ENCODE results near the gene HECTD2. TPM values are rescaled to one million over a fixed set of nuclear protein-coding genes. Genes with fewer than 3 reads are reported as not detected.

The HECTD2 gene
- total and polyA plus RNA-seq, 4 donors, result 19.9 to 49.2 (median 29.1) TPM

GRCh38 chr10:91540733-91541132, 130.6 kb downstream of the HECTD2 start:
- no peak overlapping the region for H3K4me3 ChIP-seq (ENCODE audit: low read depth, low read length)
- H3K27ac ChIP-seq (ENCODE audit: low read depth, low read length), result no peak overlapping the region
- 93% methylated on average over 6 of the region's 6 CpGs for WGBS (ENCODE audit: insufficient coverage)
- peaks cover 5% of the 10 kb centered on the region for H3K4me1 ChIP-seq (ENCODE audit: control insufficient read depth, insufficient read depth, low read length)
- no peaks in the 10 kb centered on the region for H3K9me3 ChIP-seq (ENCODE audit: control insufficient read depth, insufficient read depth, low read length)
- no peak for DNase-seq (ENCODE audit: low read depth in 4 of 6, low spot score in 6 of 6)
- no peaks in the 10 kb centered on the region for H3K27me3 ChIP-seq (ENCODE audit: control insufficient read depth, insufficient read depth, low read length)
- H3K36me3 ChIP-seq (ENCODE audit: control insufficient read depth, insufficient read depth, low read length), result no peaks in the 10 kb centered on the region

DNA sequence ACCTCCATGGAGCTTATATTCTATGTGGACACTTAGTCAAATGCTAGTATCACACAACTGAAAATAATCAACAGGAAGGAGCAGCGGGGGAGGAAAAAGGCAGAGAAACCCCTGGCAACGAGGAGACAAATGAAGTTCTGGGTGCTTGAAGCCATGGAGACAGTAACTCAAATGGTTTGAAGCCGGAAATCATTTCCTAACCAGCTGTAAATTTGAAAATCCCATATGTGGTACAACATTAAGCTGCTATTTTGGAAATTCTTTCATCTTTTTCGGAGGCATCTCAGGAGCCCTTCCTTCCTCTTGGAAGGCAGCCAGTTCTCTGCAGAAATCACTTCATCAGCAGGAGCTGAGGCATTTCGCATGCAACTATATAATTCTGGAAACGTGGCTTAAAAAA, 131.3 kb downstream of the HECTD2 start:
- peaks cover 5% of the 10 kb centered on the region for H3K4me1 ChIP-seq (ENCODE audit: control insufficient read depth, insufficient read depth, low read length)
- no peak overlapping the region for H3K4me3 ChIP-seq (ENCODE audit: low read depth, low read length)
- no peaks in the 10 kb centered on the region for H3K27me3 ChIP-seq (ENCODE audit: control insufficient read depth, insufficient read depth, low read length)
- WGBS (ENCODE audit: insufficient coverage), result 0% methylated on average over 1 of the region's 6 CpGs
- no peaks in the 10 kb centered on the region for H3K9me3 ChIP-seq (ENCODE audit: control insufficient read depth, insufficient read depth, low read length)
- H3K36me3 ChIP-seq (ENCODE audit: control insufficient read depth, insufficient read depth, low read length), result no peaks in the 10 kb centered on the region
- DNase-seq (ENCODE audit: low read depth in 4 of 6, low spot score in 6 of 6), result peak in 3 of 6 donors; percentile 40 to 92 (median 88)
- H3K27ac ChIP-seq (ENCODE audit: low read depth, low read length), result no peak overlapping the region

GRCh38 chr10:91545384-91545783, 135.2 kb downstream of the HECTD2 start:
- H3K36me3 ChIP-seq (ENCODE audit: control insufficient read depth, insufficient read depth, low read length), result no peaks in the 10 kb centered on the region

DNA sequence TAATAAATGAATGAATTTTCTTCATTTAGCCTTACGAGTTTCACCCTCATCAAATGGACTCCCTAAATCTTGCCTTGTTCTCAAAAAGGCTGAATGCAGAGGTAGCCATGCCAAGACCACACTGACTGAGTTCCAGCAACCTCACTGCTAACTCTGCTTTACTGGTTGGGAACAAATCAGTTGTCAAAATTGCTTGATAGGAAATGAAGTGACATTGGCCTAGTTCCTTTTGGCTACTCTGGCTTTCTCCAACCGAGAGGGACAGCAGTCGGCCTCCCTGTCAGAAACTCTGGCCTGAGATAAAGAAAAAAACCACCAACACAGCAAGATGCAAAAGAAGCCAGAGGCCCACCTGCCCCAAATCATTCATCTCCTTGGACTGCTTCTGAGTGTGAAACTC, 135.7 kb downstream of the HECTD2 start:
- Histone ChIP-seq H3K36me3 (ENCODE audit: control insufficient read depth, insufficient read depth, low read length) (no peaks in the 10 kb centered on the region), H3K4me1 (ENCODE audit: control insufficient read depth, insufficient read depth, low read length) (peaks cover 5% of the 10 kb centered on the region), H3K4me3 (ENCODE audit: low read depth, low read length) (no peak overlapping the region), H3K9me3 (ENCODE audit: control insufficient read depth, insufficient read depth, low read length) (no peaks in the 10 kb centered on the region), H3K27ac (ENCODE audit: low read depth, low read length) (no peak overlapping the region), H3K27me3 (ENCODE audit: control insufficient read depth, insufficient read depth, low read length) (no peaks in the 10 kb centered on the region)
- DNase-seq (ENCODE audit: low read depth in 4 of 6, low spot score in 6 of 6), result no peak
- no CpG with 5 or more reads among the region's 3 CpGs for WGBS (ENCODE audit: insufficient coverage)

More at GRCh38 chr10:91545384-91545783, 135.2 kb downstream of the HECTD2 start:
- DNase-seq (ENCODE audit: low read depth in 4 of 6, low spot score in 6 of 6), result no peak
- Histone ChIP-seq H3K27me3 (ENCODE audit: control insufficient read depth, insufficient read depth, low read length) (no peaks in the 10 kb centered on the region), H3K4me3 (ENCODE audit: low read depth, low read length) (no peak overlapping the region), H3K4me1 (ENCODE audit: control insufficient read depth, insufficient read depth, low read length) (peaks cover 5% of the 10 kb centered on the region), H3K27ac (ENCODE audit: low read depth, low read length) (no peak overlapping the region), H3K9me3 (ENCODE audit: control insufficient read depth, insufficient read depth, low read length) (no peaks in the 10 kb centered on the region)
- WGBS (ENCODE audit: insufficient coverage), result 80% methylated on average over 1 of the region's 3 CpGs

GRCh38 chr10:91549262-91549661, 139.1 kb downstream of the HECTD2 start:
- H3K9me3 ChIP-seq (ENCODE audit: control insufficient read depth, insufficient read depth, low read length), result no peaks in the 10 kb centered on the region
- no CpG with 5 or more reads among the region's 3 CpGs for WGBS (ENCODE audit: insufficient coverage)
- no peak overlapping the region for H3K27ac ChIP-seq (ENCODE audit: low read depth, low read length)
- no peak overlapping the region for H3K4me3 ChIP-seq (ENCODE audit: low read depth, low read length)
- H3K36me3 ChIP-seq (ENCODE audit: control insufficient read depth, insufficient read depth, low read length), result no peaks in the 10 kb centered on the region
- H3K27me3 ChIP-seq (ENCODE audit: control insufficient read depth, insufficient read depth, low read length), result no peaks in the 10 kb centered on the region
- H3K4me1 ChIP-seq (ENCODE audit: control insufficient read depth, insufficient read depth, low read length), result peaks cover 10% of the 10 kb centered on the region
- no peak for DNase-seq (ENCODE audit: low read depth in 4 of 6, low spot score in 6 of 6)

GRCh38 chr10:91550021-91550420, 139.9 kb downstream of the HECTD2 start:
- peaks cover 10% of the 10 kb centered on the region for H3K4me1 ChIP-seq (ENCODE audit: control insufficient read depth, insufficient read depth, low read length)
- no peak overlapping the region for H3K4me3 ChIP-seq (ENCODE audit: low read depth, low read length)
- H3K9me3 ChIP-seq (ENCODE audit: control insufficient read depth, insufficient read depth, low read length), result no peaks in the 10 kb centered on the region
- no peaks in the 10 kb centered on the region for H3K27me3 ChIP-seq (ENCODE audit: control insufficient read depth, insufficient read depth, low read length)
- WGBS (ENCODE audit: insufficient coverage), result 100% methylated on average over 1 of the region's 4 CpGs
- no peak for DNase-seq (ENCODE audit: low read depth in 4 of 6, low spot score in 6 of 6)
- no peaks in the 10 kb centered on the region for H3K36me3 ChIP-seq (ENCODE audit: control insufficient read depth, insufficient read depth, low read length)
- no peak overlapping the region for H3K27ac ChIP-seq (ENCODE audit: low read depth, low read length)

- H3K27ac ChIP-seq (ENCODE audit: low read depth, low read length), result no peak overlapping the region
- peaks cover 10% of the 10 kb centered on the region for H3K4me1 ChIP-seq (ENCODE audit: control insufficient read depth, insufficient read depth, low read length)
- no peak overlapping the region for H3K4me3 ChIP-seq (ENCODE audit: low read depth, low read length)
- WGBS (ENCODE audit: insufficient coverage), result 35% methylated on average over 8 of the region's 8 CpGs
- DNase-seq (ENCODE audit: low read depth in 4 of 6, low spot score in 6 of 6), result peak in 3 of 6 donors; percentile 36 to 79 (median 69)
- H3K9me3 ChIP-seq (ENCODE audit: control insufficient read depth, insufficient read depth, low read length), result no peaks in the 10 kb centered on the region
- no peaks in the 10 kb centered on the region for H3K27me3 ChIP-seq (ENCODE audit: control insufficient read depth, insufficient read depth, low read length)
- no peaks in the 10 kb centered on the region for H3K36me3 ChIP-seq (ENCODE audit: control insufficient read depth, insufficient read depth, low read length)
Observed at GRCh38 chr10:91551856-91552255, 141.7 kb downstream of the HECTD2 start.

GRCh38 chr10:91552274-91553095, 142.3 kb downstream of the HECTD2 start:
- 85% methylated on average over 8 of the region's 11 CpGs for WGBS (ENCODE audit: insufficient coverage)

GRCh38 chr10:91555455-91555854, 145.3 kb downstream of the HECTD2 start:
- no peak for DNase-seq (ENCODE audit: low read depth in 4 of 6, low spot score in 6 of 6)
- Histone ChIP-seq H3K36me3 (ENCODE audit: control insufficient read depth, insufficient read depth, low read length) (no peaks in the 10 kb centered on the region), H3K4me1 (ENCODE audit: control insufficient read depth, insufficient read depth, low read length) (peaks cover 10% of the 10 kb centered on the region), H3K9me3 (ENCODE audit: control insufficient read depth, insufficient read depth, low read length) (no peaks in the 10 kb centered on the region), H3K27me3 (ENCODE audit: control insufficient read depth, insufficient read depth, low read length) (no peaks in the 10 kb centered on the region), H3K27ac (ENCODE audit: low read depth, low read length) (no peak overlapping the region), H3K4me3 (ENCODE audit: low read depth, low read length) (no peak overlapping the region)

More at GRCh38 chr10:91552274-91553095, 142.3 kb downstream of the HECTD2 start:
- Histone ChIP-seq H3K36me3 (ENCODE audit: control insufficient read depth, insufficient read depth, low read length) (no peaks in the 10 kb centered on the region), H3K27ac (ENCODE audit: low read depth, low read length) (no peak overlapping the region), H3K9me3 (ENCODE audit: control insufficient read depth, insufficient read depth, low read length) (no peaks in the 10 kb centered on the region), H3K4me3 (ENCODE audit: low read depth, low read length) (no peak overlapping the region), H3K4me1 (ENCODE audit: control insufficient read depth, insufficient read depth, low read length) (peaks cover 10% of the 10 kb centered on the region), H3K27me3 (ENCODE audit: control insufficient read depth, insufficient read depth, low read length) (no peaks in the 10 kb centered on the region)
- DNase-seq (ENCODE audit: low read depth in 4 of 6, low spot score in 6 of 6), result no peak

All from spinal cord (tissue), 10 donors.